Hepatocyte (in vitro differentiated cells): Measurements from ENCODE around the gene JAK1. TPM values are rescaled to one million over a fixed set of nuclear protein-coding genes. Genes with fewer than 3 reads are reported as not detected.
"Not testable (repeated sequence)": the region's sequence is repeated elsewhere in the genome, so short reads cannot be mapped to it uniquely, and the experiment has no call there.

ENCODE experiments used
- DNase-seq: peaks from one replicate; pipeline ENCODE4 v3.0.0-alpha.2; 2016; ENCODE audit warnings: low spot score
- H2AFZ ChIP-seq: fragments of 200-600 bp; sonication (generic); 2 replicates; pipeline ENCODE4 v1.6.0; 2016; ENCODE audit warnings: antibody characterized with exemption, mild to moderate bottlenecking
- H3K27ac ChIP-seq: fragments of 200-600 bp; sonication (generic); 2 replicates; pipeline ENCODE4 v1.5.1; 2016; ENCODE audit warnings: mild to moderate bottlenecking
- H3K27me3 ChIP-seq: fragments of 200-600 bp; sonication (generic); 2 replicates; pipeline ENCODE4 v1.6.1; 2016
- H3K36me3 ChIP-seq: fragments of 200-600 bp; sonication (generic); replicated peaks from 2 replicates; pipeline ENCODE4 v1.5.1; 2016; ENCODE audit warnings: low read depth; ENCODE audit not compliant: insufficient read depth
- H3K4me1 ChIP-seq: fragments of 200-600 bp; sonication (generic); 2 replicates; pipeline ENCODE4 v1.5.1; 2016; ENCODE audit warnings: mild to moderate bottlenecking, moderate library complexity; ENCODE audit not compliant: insufficient read depth
- H3K4me2 ChIP-seq: fragments of 200-600 bp; sonication (generic); 2 replicates; pipeline ENCODE4 v1.6.0; 2016
- H3K4me3 ChIP-seq: fragments of 200-600 bp; sonication (generic); 2 replicates; pipeline ENCODE4 v1.5.1; 2016; ENCODE audit warnings: mild to moderate bottlenecking
- H3K79me2 ChIP-seq: fragments of 200-600 bp; sonication (generic); 2 replicates; pipeline ENCODE4 v1.6.0; 2017; ENCODE audit warnings: mild to moderate bottlenecking
- H3K9me2 ChIP-seq: fragments of 200-600 bp; sonication (generic); replicated peaks from 2 replicates; pipeline ENCODE4 v1.6.0; 2017; ENCODE audit warnings: mild to moderate bottlenecking; ENCODE audit not compliant: insufficient read depth
- H3K9me3 ChIP-seq: fragments of 200-600 bp; sonication (generic); 2 replicates; pipeline ENCODE4 v1.5.1; 2016; ENCODE audit warnings: low read depth, mild to moderate bottlenecking
- H4K20me1 ChIP-seq: fragments of 200-600 bp; sonication (generic); 2 replicates; pipeline ENCODE4 v1.6.0; 2016; ENCODE audit warnings: mild to moderate bottlenecking; ENCODE audit not compliant: insufficient read depth, poor library complexity, severe bottlenecking
- CTCF ChIP-seq: fragments of 200-600 bp; sonication (generic); IDR thresholded peaks from 2 replicates; pipeline ENCODE4 v1.5.1; 2016; ENCODE audit warnings: antibody characterized with exemption, mild to moderate bottlenecking; ENCODE audit not compliant: poor library complexity
- EZH2 ChIP-seq: fragments of 200-600 bp; sonication (generic); IDR thresholded peaks from 2 replicates; pipeline ENCODE4 v1.6.1; 2016; ENCODE audit warnings: antibody characterized with exemption, mild to moderate bottlenecking, borderline replicate concordance
- EZH2phosphoT487 ChIP-seq: fragments of 200-600 bp; sonication (generic); IDR thresholded peaks from one replicate; pipeline ENCODE4 v1.6.1; 2018; ENCODE audit warnings: antibody characterized with exemption, mild to moderate bottlenecking, low read depth, moderate library complexity; ENCODE audit not compliant: unreplicated experiment, severe bottlenecking
- WGBS: methylation state at CpG from one replicate; pipeline ENCODE4 v1.1.6; 2016; ENCODE audit warnings: low lambda C conversion rate; ENCODE audit errors: missing lambda C conversion rate; 5-methylcytosine and 5-hydroxymethylcytosine counted together
- polyA plus RNA-seq: library from polyadenylated mRNA; unstranded; fragments of >200 nt; fragmentation: Nextera tagmentation; extraction: Ambion mirVana; gene quantifications from 2 replicates; pipeline ENCODE4 v1.2.1, GENCODE V29; 2016
- total RNA-seq: library from RNA; depleted of rRNA; stranded (reverse); fragments of >200 nt; gene quantifications from 2 replicates; pipeline ENCODE4 v1.2.3, GENCODE V29; 2014

Gene JAK1
- total and polyA plus RNA-seq, 2 experiments from 2014 or later: 60.2 to 102 TPM

GRCh38 chr1:64922336-64922735, 44.0 kb downstream of the JAK1 start:
- Histone ChIP-seq H4K20me1 (peaks cover 9% of the 10 kb centered on the region), H3K4me3 (no peak overlapping the region), H3K4me1 (peaks cover 17% of the 10 kb centered on the region), H3K79me2 (peaks cover 85% of the 10 kb centered on the region), H3K9me2 (no peaks in the 10 kb centered on the region), H3K27ac (no peak overlapping the region), H3K9me3 (no peaks in the 10 kb centered on the region), H3K27me3 (no peaks in the 10 kb centered on the region), H2AFZ (no peak overlapping the region), H3K36me3 (no peaks in the 10 kb centered on the region), H3K4me2 (peak overlapping the region; percentile 25)
- DNase-seq: no peak
- TF ChIP-seq CTCF (no peak), EZH2phosphoT487 (no peak), EZH2 (no peak)
- WGBS: 55% methylated on average over 2 of the region's 2 CpGs

GRCh38 chr1:64921771-64922170, 44.6 kb downstream of the JAK1 start:
- no peak overlapping the region for H3K4me3 ChIP-seq
- 42% methylated on average over 2 of the region's 2 CpGs for WGBS
- no peaks in the 10 kb centered on the region for H3K9me3 ChIP-seq
- H3K27me3 ChIP-seq: no peaks in the 10 kb centered on the region
- H4K20me1 ChIP-seq: peaks cover 4% of the 10 kb centered on the region
- H3K4me1 ChIP-seq: peaks cover 23% of the 10 kb centered on the region
- peaks cover 83% of the 10 kb centered on the region for H3K79me2 ChIP-seq
- H2AFZ ChIP-seq: no peak overlapping the region
- peak overlapping the region; percentile 25 for H3K4me2 ChIP-seq
- no peak for DNase-seq
- no peaks in the 10 kb centered on the region for H3K36me3 ChIP-seq
- no peak overlapping the region for H3K27ac ChIP-seq
- TF ChIP-seq EZH2phosphoT487: no peak
- no peak for TF ChIP-seq EZH2
- TF ChIP-seq CTCF: no peak
- no peaks in the 10 kb centered on the region for H3K9me2 ChIP-seq

GRCh38 chr1:64920941-64921589, 45.3 kb downstream of the JAK1 start:
- Histone ChIP-seq H3K4me2 (peak overlapping the region; percentile 25), H3K27me3 (no peaks in the 10 kb centered on the region), H3K27ac (peak overlapping the region; percentile 10), H3K9me3 (no peaks in the 10 kb centered on the region), H3K9me2 (no peaks in the 10 kb centered on the region), H3K79me2 (peaks cover 83% of the 10 kb centered on the region), H2AFZ (no peak overlapping the region), H3K4me3 (no peak overlapping the region), H3K4me1 (peaks cover 30% of the 10 kb centered on the region), H3K36me3 (no peaks in the 10 kb centered on the region), H4K20me1 (peaks cover 6% of the 10 kb centered on the region)
- TF ChIP-seq EZH2phosphoT487: no peak
- no peak for TF ChIP-seq EZH2
- TF ChIP-seq CTCF: no peak
- WGBS: 65% methylated on average over 3 of the region's 3 CpGs
- DNase-seq: no peak

- WGBS: 92% methylated on average over 7 of the region's 7 CpGs
- H3K27ac ChIP-seq, H3K9me2 ChIP-seq, H3K36me3 ChIP-seq, H3K27me3 ChIP-seq, H4K20me1 ChIP-seq, H2AFZ ChIP-seq, H3K4me2 ChIP-seq, H3K9me3 ChIP-seq, DNase-seq, H3K4me3 ChIP-seq: not testable (repeated sequence)
- Histone ChIP-seq H3K4me1 (peaks cover 44% of the 10 kb centered on the region), H3K79me2 (peaks cover 77% of the 10 kb centered on the region)
Observed at GRCh38 chr1:64919120-64919519, 47.2 kb downstream of the JAK1 start.
